IPS-NIHi7 (cell line): ENCODE results near the gene MET.
"Not testable (repeated sequence)": the region's sequence is repeated elsewhere in the genome, so short reads cannot be mapped to it uniquely, and the experiment has no call there.

Experiments used
- DNase-seq: peaks from one replicate; pipeline ENCODE4 v3.0.0; 2012; ENCODE audit warnings: mixed read lengths; ENCODE audit errors: extremely low spot score

Gene MET

DNA sequence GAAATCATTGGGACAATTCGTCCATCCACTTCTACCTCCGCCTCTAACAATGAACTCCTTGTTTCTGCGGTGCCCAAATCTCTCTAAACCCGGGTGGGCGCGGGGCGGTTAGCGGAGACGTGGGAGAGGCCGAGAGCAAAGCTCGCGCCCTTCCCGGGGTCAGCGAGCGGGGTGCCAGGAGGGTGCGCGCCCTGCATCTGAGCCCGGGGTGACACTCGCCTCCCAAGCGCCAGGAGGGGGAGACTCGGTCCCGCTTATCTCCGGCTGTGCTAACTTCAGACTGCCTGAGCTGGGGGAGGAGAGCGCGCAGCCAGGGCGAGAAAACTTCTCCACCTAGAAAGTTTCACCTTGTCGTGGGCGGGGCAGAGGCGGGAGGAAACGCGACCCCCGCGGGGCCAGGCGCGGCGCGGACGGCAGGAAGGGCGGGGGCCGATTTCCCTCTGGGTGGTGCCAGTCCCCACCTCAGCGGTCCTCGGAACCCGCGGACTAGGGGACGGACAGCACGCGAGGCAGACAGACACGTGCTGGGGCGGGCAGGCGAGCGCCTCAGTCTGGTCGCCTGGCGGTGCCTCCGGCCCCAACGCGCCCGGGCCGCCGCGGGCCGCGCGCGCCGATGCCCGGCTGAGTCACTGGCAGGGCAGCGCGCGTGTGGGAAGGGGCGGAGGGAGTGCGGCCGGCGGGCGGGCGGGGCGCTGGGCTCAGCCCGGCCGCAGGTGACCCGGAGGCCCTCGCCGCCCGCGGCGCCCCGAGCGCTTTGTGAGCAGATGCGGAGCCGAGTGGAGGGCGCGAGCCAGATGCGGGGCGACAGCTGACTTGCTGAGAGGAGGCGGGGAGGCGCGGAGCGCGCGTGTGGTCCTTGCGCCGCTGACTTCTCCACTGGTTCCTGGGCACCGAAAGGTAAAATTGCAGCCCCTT lies at the start of gene MET:
MET (plus strand) TSS at position 516 of the 915 bp plus-strand sequence. CDS start 26,889 bp downstream, outside the sequence.
- DNase-seq, result peak; percentile 75

DNA sequence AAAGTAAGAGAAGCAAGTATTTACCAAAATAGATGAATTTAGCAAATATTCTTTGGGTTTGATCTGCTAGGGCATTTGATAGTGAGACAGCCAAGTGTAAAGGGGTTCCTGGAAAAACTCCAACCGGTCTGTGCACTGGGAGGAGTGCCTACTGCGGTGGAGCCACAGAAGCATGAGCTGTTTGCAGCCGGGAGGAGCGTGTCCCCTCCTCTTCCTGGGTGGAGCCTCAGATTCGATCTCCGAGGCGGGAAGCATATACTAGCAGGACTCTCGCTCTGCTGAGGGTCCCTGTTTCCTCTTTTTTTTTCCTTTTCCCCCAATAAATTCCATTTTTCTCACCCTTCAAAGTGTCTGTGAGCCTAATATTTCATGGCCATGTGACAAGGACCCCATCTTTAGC lies 45.1 kb upstream of the MET start:
- no peak for DNase-seq

DNA sequence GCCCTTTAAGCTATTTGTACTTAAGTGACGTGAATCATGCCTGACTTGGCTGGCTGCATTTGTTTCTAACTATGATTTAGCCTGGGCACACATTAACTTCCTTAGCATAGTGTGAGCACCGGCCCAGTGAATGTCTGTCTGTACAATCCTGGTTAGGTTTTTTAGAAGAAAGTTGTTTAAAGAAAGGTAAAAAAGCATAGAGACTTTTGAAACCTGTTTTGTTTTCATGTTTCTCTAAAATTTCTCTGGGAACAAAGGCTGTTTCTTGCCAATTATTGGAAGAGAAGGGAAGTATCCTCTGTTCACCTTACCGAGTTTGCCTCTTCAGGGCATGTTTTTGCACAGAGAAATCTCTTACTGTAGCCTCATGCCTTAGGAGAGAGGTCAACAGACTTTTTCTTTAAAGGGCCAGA lies 42.9 kb upstream of the MET start:
- no peak for DNase-seq

DNA sequence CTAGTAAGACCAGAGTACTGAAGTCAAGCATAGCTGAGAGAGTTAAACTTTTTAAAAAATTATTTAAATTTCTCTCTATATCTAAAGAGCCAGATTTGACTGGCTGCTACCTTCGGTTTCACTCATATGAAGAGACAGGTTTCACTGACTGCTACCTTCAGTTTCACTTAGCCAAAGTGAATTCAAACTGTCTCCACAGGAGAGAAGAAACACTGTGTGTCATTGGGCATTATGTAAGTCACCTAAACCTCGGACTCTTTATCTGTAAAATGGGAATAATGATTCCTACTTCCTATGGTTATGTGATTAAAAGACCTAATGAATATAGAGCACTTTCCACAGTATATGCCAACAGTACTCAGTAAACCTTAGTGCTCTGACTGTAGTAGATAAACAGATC lies 41.6 kb upstream of the MET start:
- DNase-seq, result no peak

DNA sequence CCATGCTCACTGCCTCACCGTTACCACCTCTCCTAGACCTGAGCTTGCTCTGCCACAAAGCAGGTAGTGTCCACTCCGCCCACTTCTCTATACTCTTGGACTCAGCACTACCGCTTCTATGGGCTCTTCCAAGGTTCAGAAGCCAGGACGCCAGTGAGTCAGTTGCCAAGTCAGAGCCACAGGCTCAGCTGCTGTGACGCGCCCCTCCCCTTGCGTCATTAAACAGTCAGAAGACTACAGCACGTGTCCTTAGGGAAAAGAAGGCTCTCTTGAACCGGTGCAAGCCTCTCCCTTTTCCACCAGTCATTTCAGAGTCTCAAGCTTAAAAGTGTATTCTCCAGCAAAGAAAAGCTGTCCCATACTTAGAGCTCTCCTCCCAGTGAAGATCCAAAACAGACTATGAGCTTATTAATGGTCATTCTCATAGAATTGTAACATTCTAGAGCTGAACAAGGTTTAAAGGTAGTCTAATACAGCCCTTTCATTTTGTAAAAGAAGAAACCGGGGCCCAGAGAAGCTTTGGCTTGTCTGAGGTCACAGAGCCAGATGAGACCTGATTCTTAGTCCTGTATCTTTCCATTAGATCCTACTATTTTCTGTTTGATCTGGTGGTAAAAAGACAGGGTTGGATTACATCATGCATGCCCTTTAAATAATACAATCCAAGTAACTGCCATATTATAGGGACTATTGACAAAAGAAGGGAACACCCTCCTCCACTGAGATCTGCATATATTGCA lies 40.9 kb upstream of the MET start:
- DNase-seq, result peak; percentile 18

DNA sequence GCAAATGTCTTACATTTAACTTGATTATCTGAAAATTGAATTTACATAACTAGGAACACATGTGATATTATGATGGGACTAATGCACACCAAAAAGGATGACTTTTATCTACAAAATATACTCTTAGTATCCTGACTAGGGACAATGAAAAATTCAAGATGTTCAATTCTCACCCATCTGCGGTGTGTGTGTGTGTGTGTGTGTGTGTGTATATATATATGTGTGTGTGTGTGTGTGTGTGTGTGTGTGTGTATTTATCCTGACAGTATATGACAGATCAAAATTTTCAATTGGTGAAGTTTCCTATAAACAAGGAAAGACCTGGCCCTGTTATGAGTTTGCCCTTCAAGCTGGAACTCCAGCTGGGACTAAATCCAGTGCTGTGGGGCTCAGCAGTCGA lies 40.3 kb upstream of the MET start:
- no peak for DNase-seq

DNA sequence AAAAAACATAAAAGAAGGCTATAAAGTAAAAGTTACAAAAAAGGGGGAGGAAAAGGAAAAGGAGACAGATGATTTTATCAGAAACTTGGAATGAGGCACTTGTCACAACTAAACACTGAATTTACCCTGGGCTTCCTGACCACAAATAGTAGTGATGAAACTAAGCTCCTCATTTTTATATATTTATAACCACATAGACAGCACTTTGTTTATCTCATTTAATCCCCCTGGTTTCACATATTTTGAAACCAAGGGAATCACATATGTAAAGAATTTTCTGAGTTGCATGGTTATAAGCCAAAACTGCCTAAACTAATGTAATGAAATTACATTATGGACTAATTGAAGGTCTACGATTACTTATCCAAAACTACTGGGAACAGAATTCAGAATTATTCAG lies 39.6 kb upstream of the MET start:
- no peak for DNase-seq

DNA sequence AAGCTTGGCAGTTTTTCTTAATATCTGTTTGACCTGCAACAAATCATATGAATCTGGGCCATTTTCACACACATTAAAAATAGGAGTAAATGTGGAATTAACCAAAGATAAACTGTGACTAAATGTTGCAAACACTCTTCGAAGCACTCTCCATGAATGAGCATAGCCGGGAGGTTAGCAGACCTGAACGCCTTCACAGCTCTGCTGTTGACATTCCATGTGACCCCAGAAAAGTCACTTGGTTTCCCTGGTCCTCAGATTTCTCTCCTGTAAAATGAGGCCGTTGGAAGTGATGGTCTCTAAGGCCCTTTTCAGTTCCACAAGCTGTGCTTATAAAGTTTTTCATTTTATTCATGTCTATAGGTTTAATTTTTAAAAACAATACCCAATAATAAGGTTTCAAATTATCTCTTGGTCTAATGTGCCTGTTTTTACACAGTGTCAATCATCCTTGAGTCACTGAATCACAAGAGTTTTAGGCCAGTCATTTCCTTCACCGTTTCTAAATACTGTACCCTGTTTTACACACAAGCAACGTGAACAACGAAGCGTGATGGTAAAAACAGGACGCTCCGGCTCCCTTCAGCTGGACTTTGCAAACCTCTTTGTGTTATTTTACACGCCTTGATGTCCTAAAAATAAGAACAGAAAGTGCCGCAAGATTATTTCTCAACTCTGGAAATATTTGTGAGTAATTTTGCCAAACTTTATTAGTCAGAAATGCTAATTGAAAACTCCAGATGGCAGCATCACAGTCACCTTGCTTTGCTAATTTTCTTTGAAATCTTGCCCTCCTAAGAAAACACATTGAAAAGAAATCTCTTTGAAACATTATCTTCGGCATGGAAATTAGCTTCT lies 38.6 kb upstream of the MET start:
- no peak for DNase-seq

DNA sequence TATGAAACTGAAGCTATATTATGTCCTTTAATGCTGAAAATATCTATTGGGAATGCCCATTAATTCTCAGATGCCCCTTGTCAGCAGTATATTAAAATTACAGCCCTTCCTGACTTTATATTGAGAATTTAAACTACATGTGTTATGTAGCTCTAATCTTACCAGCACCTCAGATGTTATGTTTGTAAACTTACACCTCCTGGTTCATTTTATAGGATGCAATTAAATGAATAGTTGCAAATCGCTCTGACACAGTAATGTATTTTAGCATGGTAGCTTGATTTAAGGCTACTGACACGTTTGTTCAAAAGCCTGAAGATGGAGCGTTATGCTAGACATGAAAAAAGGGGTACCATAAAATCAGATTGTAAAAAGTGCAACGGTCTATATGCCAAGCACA lies 35.0 kb upstream of the MET start:
- no peak for DNase-seq

DNA sequence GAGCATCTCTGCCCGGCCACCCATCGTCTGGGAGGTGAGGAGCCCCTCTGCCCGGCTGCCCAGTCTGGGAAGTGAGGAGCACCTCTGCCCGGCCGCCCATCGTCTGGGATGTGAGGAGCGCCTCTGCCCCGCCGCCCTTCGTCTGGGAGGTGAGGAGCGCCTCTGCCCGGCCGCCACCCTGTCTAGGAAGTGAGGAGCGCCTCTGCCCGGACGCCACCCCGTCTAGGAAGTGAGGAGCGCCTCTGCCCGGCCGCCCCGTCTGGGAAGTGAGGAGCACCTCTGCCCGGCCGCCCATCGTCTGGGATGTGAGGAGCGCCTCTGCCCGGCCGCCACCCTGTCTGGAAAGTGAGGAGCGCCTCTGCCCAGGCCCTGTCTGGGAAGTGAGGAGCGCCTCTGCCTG lies 33.4 kb upstream of the MET start:
- DNase-seq, result not testable (repeated sequence)

DNA sequence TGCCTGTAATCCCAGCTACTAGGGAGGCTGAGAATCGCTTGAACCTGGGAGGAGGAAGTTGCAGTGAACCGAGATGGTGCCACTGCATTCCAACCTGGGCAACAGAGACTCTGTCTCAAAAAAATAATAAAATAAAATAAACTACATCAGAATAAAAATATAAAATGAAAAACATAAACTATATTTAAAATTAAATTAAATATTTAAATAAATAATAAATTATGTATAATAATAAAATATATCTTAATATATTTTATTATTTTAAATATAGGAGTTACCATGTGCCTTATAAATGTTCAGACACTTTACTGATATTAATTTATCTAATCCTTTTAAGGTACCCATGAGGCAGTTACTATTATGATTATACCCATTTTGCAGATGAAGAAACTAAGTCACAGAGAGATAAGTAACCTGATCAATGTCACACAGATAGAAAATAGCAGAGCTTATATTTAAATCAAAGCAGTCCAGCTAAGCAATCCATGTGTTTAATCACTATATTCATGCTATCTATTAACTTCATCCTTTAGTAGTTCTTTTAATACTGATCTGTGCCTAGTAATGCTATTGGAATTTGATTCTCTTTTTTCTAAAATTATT lies 30.3 kb upstream of the MET start:
- DNase-seq, result no peak

DNA sequence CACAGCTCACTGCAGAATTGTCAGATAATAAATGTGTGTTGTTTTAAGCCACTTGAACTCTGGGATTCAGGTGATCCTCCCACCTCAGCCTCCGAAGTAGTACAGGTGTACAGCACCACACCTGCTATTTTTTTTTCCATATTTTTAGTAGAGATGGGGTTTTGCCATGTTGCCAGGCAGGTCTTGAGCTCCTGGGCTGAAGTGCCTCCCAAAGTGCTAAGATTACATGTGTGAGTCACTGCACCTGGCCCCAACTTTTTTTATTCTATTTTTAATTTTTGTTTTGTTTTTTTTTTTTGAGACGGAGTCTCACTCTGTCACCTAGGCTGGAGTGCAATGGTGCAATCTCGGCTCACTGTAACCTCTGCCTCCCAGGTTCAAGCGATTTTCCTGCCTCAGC lies 28.8 kb upstream of the MET start:
- DNase-seq, result not testable (repeated sequence)

DNA sequence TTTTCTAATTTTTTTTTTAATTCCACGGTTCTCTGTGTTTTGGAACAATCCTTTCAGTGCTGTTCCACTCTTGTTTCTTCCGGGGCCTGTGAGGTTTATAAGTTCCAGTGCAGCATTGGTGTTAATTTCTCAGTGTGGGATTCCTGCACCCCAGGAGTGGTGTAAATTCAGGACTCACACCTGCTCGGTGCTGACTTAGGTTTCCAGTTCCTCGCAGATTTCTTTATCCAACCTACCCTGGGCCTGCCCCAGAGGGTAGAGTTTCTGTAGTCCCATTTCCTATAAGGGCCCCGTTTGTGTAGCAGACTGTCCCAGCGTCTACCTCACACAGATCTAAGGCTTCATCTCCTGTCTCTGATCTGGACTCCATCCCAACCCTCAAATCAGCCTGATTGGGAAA lies 27.4 kb upstream of the MET start:
- DNase-seq, result no peak

DNA sequence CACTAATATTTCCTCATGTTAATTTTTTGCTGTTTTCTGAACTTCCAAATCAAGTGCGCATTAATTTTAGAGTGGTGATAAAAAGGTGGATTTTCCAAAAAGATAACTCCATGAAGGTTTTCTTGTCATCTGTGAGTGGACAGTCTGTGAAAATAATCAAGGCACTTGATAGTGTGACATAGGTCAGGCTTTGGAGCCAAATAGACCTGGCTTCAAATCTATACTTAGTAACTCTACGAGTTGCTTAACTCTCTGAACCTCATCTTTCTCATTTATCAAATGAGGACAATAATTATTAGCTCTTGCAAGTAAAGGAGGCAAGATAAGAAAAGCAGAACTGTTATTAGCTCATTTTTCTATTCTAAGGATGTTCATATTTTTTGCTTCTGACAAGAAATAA lies 24.7 kb upstream of the MET start:
- no peak for DNase-seq

DNA sequence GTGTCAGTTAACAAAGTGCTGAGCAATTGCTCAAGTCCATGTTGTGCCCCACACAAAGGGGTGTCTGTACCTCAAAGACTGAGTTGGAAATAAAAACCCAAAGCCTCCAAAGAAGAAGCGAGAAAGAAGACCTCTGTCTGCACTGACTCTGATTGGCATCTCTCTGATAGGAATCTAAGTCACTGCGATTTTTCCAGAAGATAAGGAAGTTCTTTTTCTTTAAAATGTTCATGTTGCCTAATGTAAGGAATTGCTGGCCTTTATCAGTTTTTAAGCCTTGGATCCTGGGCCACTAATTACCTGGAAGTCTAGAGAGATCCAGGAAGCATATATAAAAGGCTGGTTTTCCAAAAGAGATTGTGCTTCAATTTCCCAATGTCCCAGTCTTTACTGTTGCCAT lies 24.1 kb upstream of the MET start:
- DNase-seq, result no peak

DNA sequence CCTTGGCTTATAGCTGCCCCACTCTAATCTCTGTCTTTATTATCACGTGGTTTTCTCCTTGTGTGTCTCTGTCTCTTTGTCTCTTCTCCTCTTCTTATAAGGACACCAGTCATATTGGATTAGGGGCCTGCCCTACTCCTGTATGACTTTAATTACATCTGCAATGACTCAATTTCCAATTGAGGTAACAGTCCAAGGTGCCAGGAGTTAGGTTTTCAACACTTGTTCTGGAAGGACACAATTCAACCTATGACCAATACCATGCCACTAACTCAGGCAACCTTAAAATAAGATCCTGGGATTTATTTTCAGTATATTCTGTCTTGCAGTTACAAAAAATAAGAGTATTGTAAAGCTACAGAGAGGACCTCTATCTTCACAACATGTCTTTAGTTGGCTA lies 21.6 kb upstream of the MET start:
- DNase-seq, result no peak

DNA sequence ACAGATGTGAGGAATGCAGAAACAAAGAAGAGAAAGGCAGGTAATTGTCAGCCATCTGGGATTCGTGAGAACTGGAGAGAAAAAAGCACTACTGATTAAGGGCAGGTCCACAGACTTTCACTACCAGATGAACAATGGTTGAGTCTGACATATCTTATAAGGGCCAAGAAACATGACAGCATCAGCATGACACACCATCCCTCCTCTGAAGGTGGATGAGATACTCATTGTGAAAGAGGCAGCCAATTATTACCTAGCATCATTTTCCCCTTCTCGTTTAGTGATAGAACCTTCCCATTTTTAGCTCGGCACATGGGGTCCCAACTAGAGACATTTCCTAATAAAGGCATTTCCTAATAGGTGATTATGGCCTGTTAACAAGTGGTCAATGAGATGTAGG lies 19.2 kb upstream of the MET start:
- no peak for DNase-seq

DNA sequence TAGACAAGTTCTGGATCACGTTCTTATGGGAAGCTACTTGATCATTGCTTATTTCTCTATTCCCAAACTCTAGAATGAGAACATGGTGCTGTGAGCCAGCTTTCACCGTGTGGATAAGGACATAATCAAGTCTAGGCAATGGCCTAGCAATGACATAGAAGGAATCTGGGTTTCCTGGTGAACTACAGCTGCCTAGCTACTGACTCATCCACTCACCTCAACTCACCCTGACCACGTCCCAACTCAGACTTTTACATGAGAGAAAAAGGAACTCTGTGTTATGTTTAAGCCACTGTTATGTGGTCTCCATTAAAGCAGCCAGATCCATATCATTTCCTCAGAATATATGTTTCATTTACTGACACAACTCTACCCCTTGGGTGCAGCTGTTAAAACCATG lies 18.8 kb upstream of the MET start:
- DNase-seq, result no peak

DNA sequence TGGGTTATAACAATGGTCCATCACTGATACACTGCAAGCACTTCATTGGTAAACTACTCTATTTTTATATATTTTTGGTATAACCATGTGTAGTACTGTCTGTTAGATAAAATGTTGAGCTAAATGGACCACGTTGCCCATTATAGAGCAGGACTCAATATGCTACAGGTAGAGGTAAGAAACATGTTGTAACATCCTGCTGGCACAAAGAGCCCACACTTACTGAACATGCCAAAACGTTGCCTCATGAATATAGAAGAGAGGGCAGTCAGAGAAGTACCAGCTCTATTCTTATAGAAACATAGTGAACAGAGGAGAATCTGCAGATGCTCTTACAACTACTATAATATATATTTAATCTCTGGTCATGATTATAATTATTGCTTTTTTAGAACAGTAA lies 18.4 kb upstream of the MET start:
- no peak for DNase-seq

DNA sequence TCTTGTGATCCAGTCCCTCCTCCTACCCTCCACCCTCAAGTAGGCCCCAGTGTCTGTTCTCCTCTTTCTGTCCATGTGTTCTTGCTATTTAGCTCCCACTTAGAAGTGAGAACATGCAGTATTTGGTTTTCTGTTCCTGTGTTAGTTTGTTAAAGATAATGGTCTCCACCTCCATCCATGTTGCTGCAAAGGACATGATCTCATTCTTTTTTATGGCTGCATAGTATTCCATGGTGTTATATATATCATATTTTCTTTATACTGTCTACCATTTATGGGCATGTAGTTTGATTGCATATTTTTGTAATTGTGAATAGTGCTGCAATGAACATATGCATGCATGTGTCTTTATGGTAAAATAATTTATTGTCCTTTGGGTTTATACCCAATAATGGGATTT lies 12.7 kb upstream of the MET start:
- DNase-seq, result not testable (repeated sequence)

DNA sequence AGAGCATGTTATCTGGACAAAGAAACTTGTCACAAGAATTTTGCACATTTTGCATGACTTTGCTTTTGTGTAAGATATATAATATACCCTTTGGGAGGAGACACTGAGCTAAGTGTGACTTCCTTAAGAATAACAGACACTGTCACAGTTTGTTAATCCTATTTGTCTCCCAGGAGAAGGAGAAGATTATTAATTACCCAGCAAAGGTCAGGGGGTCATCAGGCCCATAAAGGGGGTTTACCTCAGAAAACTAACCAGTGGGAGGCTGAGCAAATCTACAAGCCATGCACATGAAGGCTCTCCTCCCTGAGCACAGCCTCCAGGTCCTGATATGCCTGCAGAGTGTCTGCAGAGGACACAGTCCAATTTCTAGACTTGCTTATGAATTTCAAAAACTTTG lies 10.1 kb upstream of the MET start:
- no peak for DNase-seq

DNA sequence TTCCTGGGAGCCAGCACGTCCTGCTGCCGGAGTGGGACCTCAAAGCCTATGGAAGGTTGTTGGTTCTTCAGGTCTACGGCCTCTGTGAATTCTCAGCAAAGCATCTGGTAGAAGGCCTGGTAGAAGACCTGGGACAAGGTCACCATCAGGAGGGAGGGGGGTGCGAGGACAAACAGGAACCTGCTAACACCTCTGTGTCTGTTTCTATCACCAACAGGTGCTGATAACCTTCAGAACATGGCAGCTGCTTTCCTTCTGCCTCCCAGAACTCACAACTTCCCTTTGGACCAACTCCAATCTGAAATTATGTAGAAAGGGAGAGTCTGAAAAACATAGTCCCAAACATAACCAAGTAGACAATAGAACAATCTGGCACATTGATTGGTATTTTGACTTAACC lies 8.3 kb upstream of the MET start:
- no peak for DNase-seq
